ENCODE results near the gene C2orf92. TPM values are rescaled to one million over a fixed set of nuclear protein-coding genes. Genes with fewer than 3 reads are reported as not detected.
"Not testable (repeated sequence)": the region's sequence is repeated elsewhere in the genome, so short reads cannot be mapped to it uniquely, and the experiment has no call there.

Gene C2orf92
- total and polyA plus RNA-seq, 2 donors (not counting 3 experiments of a cell fraction or from before 2014, with no cell fraction given) = 1.8 to 7.9 TPM

GRCh38 chr2:97711394-97711711 lies 41.8 kb downstream of the C2orf92 start:
- BruUV-seq (replicated peaks) = no TSS peak
- no peak overlapping the region for H2AFZ ChIP-seq (ENCODE audit: low read depth, low read length)
- peaks cover 0 to 2% of the 10 kb centered on the region in 2 experiments for H3K27me3 ChIP-seq (ENCODE audit: control insufficient read depth in 2 of 2, insufficient read depth in 2 of 2, low read length in 2 of 2)
- H3K4me2 ChIP-seq (ENCODE audit: insufficient read depth, low read length) = no peak overlapping the region
- no peaks in the 10 kb centered on the region for H3K36me3 ChIP-seq (ENCODE audit: control insufficient read depth in 2 of 2, extremely low read depth in 1 of 2, insufficient read depth in 2 of 2, low read length in 2 of 2)
- H4K20me1 ChIP-seq (replicated peaks; ENCODE audit: control insufficient read depth, extremely low read depth, insufficient read depth, low read length) = no peaks in the 10 kb centered on the region
- H3K79me2 ChIP-seq (ENCODE audit: control insufficient read depth, insufficient read depth, low read length) = no peaks in the 10 kb centered on the region
- FAIRE-seq (no peak), DNase-seq (ENCODE audit: low read depth, low spot score) (no peak)
- POLR2A ChIA-PET = interaction anchor here (0.6 kb wide), 1 partner anchor 49 kb away, joined by 4 read pairs; no protein-coding TSS in a partner anchor
- no peaks in the 10 kb centered on the region for H3K9me1 ChIP-seq (replicated peaks; ENCODE audit: control insufficient read depth, extremely low read depth, insufficient read depth, low read length)
- dilution Hi-C loops (cut with MboI; ENCODE audit: extremely low pct_ligation_motif_present, low sequenced_read_pairs) (no loop called here), intact Hi-C loops (cut with micrococcal nuclease) (no loop called here)
- no peaks in the 10 kb centered on the region for H3K9me3 ChIP-seq (replicated peaks; ENCODE audit: control insufficient read depth, insufficient read depth, low read length)
- no peak for TF ChIP-seq FOS (IDR thresholded peaks at IDR 0.05; ENCODE audit: borderline replicate concordance, insufficient read depth, low read length)
- no peak for TF ChIP-seq JUN (IDR thresholded peaks at IDR 0.05; ENCODE audit: borderline replicate concordance, insufficient read depth, insufficient read length, low read depth)
- no peak for TF ChIP-seq EZH2 (IDR thresholded peaks at IDR 0.05; ENCODE audit: borderline replicate concordance, low read depth, low read length, severe bottlenecking)
- TF ChIP-seq POLR2A (IDR thresholded peaks at IDR 0.05; ENCODE audit: low read depth, low read length) = no peak
- TF ChIP-seq MYC (IDR thresholded peaks at IDR 0.05; ENCODE audit: low read depth, low read length) = no peak
- TF ChIP-seq GATA2 (IDR thresholded peaks at IDR 0.05; ENCODE audit: insufficient read depth, insufficient read length, low read depth, low read length) = no peak
- no peak for TF ChIP-seq CTCF (IDR thresholded peaks at IDR 0.05; ENCODE audit: extremely low read depth in 1 of 2, insufficient read depth in 1 of 2, low read depth in 1 of 2, low read length in 2 of 2)
- H3K4me1 ChIP-seq (ENCODE audit: control insufficient read depth, extremely low read depth, insufficient read depth, low read length) = no peaks in the 10 kb centered on the region
- CTCF ChIA-PET = interaction anchor here (4.6 to 9.1 kb wide), 3 partner anchors 12 to 674 kb away, joined by 56 to 68 read pairs (median 61); no protein-coding TSS in a partner anchor
- no peak overlapping the region for H3K4me3 ChIP-seq (replicated peaks in 1 of 3; ENCODE audit: insufficient read depth in 1 of 3, low read depth in 1 of 3, low read length in 3 of 3)
- H3K27ac ChIP-seq (ENCODE audit: insufficient read depth, low read depth, low read length) = no peak overlapping the region
- H3K9ac ChIP-seq (replicated peaks; ENCODE audit: extremely low read depth, insufficient read depth, low read length) = no peak overlapping the region

- BruUV-seq (replicated peaks); H3K4me2 ChIP-seq (ENCODE audit: insufficient read depth, low read length); H3K27me3 ChIP-seq (ENCODE audit: control insufficient read depth in 2 of 2, insufficient read depth in 2 of 2, low read length in 2 of 2); H3K4me1 ChIP-seq (ENCODE audit: control insufficient read depth, extremely low read depth, insufficient read depth, low read length); POLR2A ChIA-PET; dilution Hi-C loops (cut with MboI; ENCODE audit: extremely low pct_ligation_motif_present, low sequenced_read_pairs); FAIRE-seq; H2AFZ ChIP-seq (ENCODE audit: low read depth, low read length); H3K79me2 ChIP-seq (ENCODE audit: control insufficient read depth, insufficient read depth, low read length); H3K9me1 ChIP-seq (replicated peaks; ENCODE audit: control insufficient read depth, extremely low read depth, insufficient read depth, low read length); H3K4me3 ChIP-seq (replicated peaks in 1 of 3; ENCODE audit: insufficient read depth in 1 of 3, low read depth in 1 of 3, low read length in 3 of 3); H4K20me1 ChIP-seq (replicated peaks; ENCODE audit: control insufficient read depth, extremely low read depth, insufficient read depth, low read length); H3K9ac ChIP-seq (replicated peaks; ENCODE audit: extremely low read depth, insufficient read depth, low read length); H3K36me3 ChIP-seq (ENCODE audit: control insufficient read depth in 2 of 2, extremely low read depth in 1 of 2, insufficient read depth in 2 of 2, low read length in 2 of 2); DNase-seq (ENCODE audit: low read depth, low spot score); H3K9me3 ChIP-seq (replicated peaks; ENCODE audit: control insufficient read depth, insufficient read depth, low read length); intact Hi-C loops (cut with micrococcal nuclease); H3K27ac ChIP-seq (ENCODE audit: insufficient read depth, low read depth, low read length): not testable (repeated sequence)
- CTCF ChIA-PET = interaction anchor here (1.0 to 9.1 kb wide), 3 partner anchors 13 to 673 kb away, joined by 3 to 68 read pairs (median 61); no protein-coding TSS in a partner anchor
Measured at GRCh38 chr2:97712175-97712574, 42.7 kb downstream of the C2orf92 start.

Measured in endothelial cell of umbilical vein (primary cell).